Measurements from ENCODE around the gene ZNF821.

ZNF821 gene

GRCh38 chr16:71863995-71864394, 20.0 kb downstream of the ZNF821 start:
- Histone ChIP-seq H3K9me3 (ENCODE audit: control insufficient read depth in 2 of 2, low read length in 2 of 2) (no peaks in the 10 kb centered on the region), H3K27ac (ENCODE audit: low read length) (no peak overlapping the region), H3K27me3 (ENCODE audit: control insufficient read depth in 1 of 2, insufficient read depth in 2 of 2, low read length in 2 of 2) (no peaks in the 10 kb centered on the region), H3K36me3 (ENCODE audit: control insufficient read depth in 2 of 2, insufficient read depth in 2 of 2, low read length in 2 of 2) (peaks cover 17 to 34% of the 10 kb centered on the region in 2 donors), H3K4me3 (ENCODE audit: low read length in 2 of 2) (no peak overlapping the region), H3K4me1 (ENCODE audit: control insufficient read depth, insufficient read depth, low read length) (no peaks in the 10 kb centered on the region), H3K9ac (ENCODE audit: low read length in 2 of 2) (no peak overlapping the region)

- no peak overlapping the region for H3K27ac ChIP-seq (ENCODE audit: low read length)
- no peaks in the 10 kb centered on the region for H3K9me3 ChIP-seq (ENCODE audit: control insufficient read depth in 2 of 2, low read length in 2 of 2)
- no peaks in the 10 kb centered on the region for H3K27me3 ChIP-seq (ENCODE audit: control insufficient read depth in 1 of 2, insufficient read depth in 2 of 2, low read length in 2 of 2)
- H3K4me3 ChIP-seq (ENCODE audit: low read length in 2 of 2): no peak overlapping the region
- peaks cover 5% of the 10 kb centered on the region for H3K4me1 ChIP-seq (ENCODE audit: control insufficient read depth, insufficient read depth, low read length)
- H3K36me3 ChIP-seq (ENCODE audit: control insufficient read depth in 2 of 2, insufficient read depth in 2 of 2, low read length in 2 of 2): peaks cover 17 to 34% of the 10 kb centered on the region in 2 donors
- no peak overlapping the region for H3K9ac ChIP-seq (ENCODE audit: low read length in 2 of 2)
Observed at GRCh38 chr16:71859762-71860521, 24.0 kb downstream of the ZNF821 start.

GRCh38 chr16:71855937-71856662, 27.9 kb downstream of the ZNF821 start:
- Histone ChIP-seq H3K27me3 (ENCODE audit: control insufficient read depth in 1 of 2, insufficient read depth in 2 of 2, low read length in 2 of 2) (no peaks in the 10 kb centered on the region), H3K27ac (ENCODE audit: low read length) (no peak overlapping the region), H3K4me1 (ENCODE audit: control insufficient read depth, insufficient read depth, low read length) (peaks cover 13% of the 10 kb centered on the region), H3K36me3 (ENCODE audit: control insufficient read depth in 2 of 2, insufficient read depth in 2 of 2, low read length in 2 of 2) (peaks cover 18 to 33% of the 10 kb centered on the region in 2 donors), H3K9ac (ENCODE audit: low read length in 2 of 2) (no peak overlapping the region), H3K9me3 (ENCODE audit: control insufficient read depth in 2 of 2, low read length in 2 of 2) (no peaks in the 10 kb centered on the region), H3K4me3 (ENCODE audit: low read length in 2 of 2) (no peak overlapping the region)

DNA sequence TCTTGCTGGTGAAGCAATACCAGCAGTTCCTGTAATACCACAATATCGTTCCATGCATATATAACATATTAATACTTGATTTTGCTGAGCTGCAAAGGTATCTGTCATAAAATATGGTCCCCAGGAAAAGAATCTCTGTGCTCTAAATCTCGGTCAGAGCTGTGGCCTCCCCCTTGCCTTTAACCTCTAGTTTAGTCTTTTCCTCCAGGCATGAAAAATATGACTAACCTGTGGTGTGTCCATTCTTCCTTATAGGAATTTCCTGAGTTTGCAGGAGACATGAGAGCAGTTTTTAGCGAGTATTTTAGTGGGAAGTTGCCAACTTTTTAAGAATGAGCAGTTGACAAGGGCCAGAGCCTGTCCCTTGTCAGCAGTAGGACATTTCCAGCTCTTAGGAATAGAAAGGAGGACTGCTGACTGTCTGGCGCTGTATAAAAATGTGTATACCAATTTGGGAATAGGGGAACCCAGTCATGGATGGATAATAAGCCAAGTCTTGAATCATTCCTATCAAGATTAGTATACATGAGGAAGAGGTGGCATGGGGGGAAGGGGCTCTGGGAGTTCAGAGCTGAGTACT, 29.5 kb downstream of the ZNF821 start:
- Histone ChIP-seq H3K4me3 (ENCODE audit: low read length in 2 of 2) (no peak overlapping the region), H3K4me1 (ENCODE audit: control insufficient read depth, insufficient read depth, low read length) (peaks cover 13% of the 10 kb centered on the region), H3K9ac (ENCODE audit: low read length in 2 of 2) (no peak overlapping the region), H3K9me3 (ENCODE audit: control insufficient read depth in 2 of 2, low read length in 2 of 2) (no peaks in the 10 kb centered on the region), H3K36me3 (ENCODE audit: control insufficient read depth in 2 of 2, insufficient read depth in 2 of 2, low read length in 2 of 2) (peaks cover 28 to 37% of the 10 kb centered on the region in 2 donors), H3K27me3 (ENCODE audit: control insufficient read depth in 1 of 2, insufficient read depth in 2 of 2, low read length in 2 of 2) (no peaks in the 10 kb centered on the region), H3K27ac (ENCODE audit: low read length) (no peak overlapping the region)

DNA sequence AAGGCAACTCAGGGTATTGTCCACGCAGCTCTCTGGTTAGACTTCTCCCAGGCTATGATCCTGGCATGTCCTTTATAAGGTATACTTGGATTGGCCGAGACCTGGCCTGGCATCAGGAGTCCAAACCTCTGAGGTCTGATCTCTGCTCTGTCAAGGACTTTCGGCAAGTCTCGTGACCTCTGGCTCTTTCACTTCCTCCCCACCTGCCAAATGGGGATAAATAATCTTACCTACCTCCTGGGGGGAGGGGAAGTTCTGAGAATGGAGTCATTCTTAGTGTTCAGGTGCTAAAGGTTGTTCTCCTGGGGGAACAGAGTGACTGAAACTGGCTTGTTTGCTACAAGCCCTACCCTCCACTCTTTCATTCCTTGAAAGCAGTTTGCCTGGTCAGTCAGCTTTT, 30.6 kb downstream of the ZNF821 start:
- Histone ChIP-seq H3K4me3 (ENCODE audit: low read length in 2 of 2) (no peak overlapping the region), H3K27me3 (ENCODE audit: control insufficient read depth in 1 of 2, insufficient read depth in 2 of 2, low read length in 2 of 2) (no peaks in the 10 kb centered on the region), H3K27ac (ENCODE audit: low read length) (no peak overlapping the region), H3K4me1 (ENCODE audit: control insufficient read depth, insufficient read depth, low read length) (peaks cover 12% of the 10 kb centered on the region), H3K9me3 (ENCODE audit: control insufficient read depth in 2 of 2, low read length in 2 of 2) (no peaks in the 10 kb centered on the region), H3K36me3 (ENCODE audit: control insufficient read depth in 2 of 2, insufficient read depth in 2 of 2, low read length in 2 of 2) (peaks cover 27 to 44% of the 10 kb centered on the region in 2 donors), H3K9ac (ENCODE audit: low read length in 2 of 2) (no peak overlapping the region)

- Histone ChIP-seq H3K4me3 (ENCODE audit: low read length in 2 of 2) (no peak overlapping the region), H3K9ac (ENCODE audit: low read length in 2 of 2) (no peak overlapping the region), H3K9me3 (ENCODE audit: control insufficient read depth in 2 of 2, low read length in 2 of 2) (no peaks in the 10 kb centered on the region), H3K36me3 (ENCODE audit: control insufficient read depth in 2 of 2, insufficient read depth in 2 of 2, low read length in 2 of 2) (peaks cover 27 to 44% of the 10 kb centered on the region in 2 donors), H3K27ac (ENCODE audit: low read length) (no peak overlapping the region), H3K4me1 (ENCODE audit: control insufficient read depth, insufficient read depth, low read length) (peaks cover 10% of the 10 kb centered on the region), H3K27me3 (ENCODE audit: control insufficient read depth in 1 of 2, insufficient read depth in 2 of 2, low read length in 2 of 2) (no peaks in the 10 kb centered on the region)
Observed at GRCh38 chr16:71852561-71852960, 31.4 kb downstream of the ZNF821 start.

DNA sequence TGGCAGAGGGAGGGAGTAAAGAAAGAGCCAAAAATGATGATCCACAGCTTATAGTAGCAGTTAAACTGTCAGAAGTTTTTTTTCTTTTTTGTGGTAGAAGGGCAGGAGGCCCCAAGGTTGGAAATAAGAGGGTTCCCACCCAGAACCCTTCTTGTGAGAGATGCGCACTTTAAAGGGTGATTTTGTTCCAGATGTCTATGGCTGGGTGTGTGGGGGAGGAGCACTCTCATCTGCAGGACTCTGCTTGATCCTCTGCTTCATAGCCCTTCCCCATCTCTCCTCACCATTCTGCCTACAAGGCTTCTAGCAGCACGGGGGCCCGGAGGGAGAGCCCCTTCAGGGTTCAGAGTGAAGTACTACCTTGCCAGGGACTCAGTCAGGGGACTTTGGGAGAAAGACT, 31.8 kb downstream of the ZNF821 start:
- H3K4me3 ChIP-seq (ENCODE audit: low read length in 2 of 2): no peak overlapping the region
- no peak overlapping the region for H3K9ac ChIP-seq (ENCODE audit: low read length in 2 of 2)
- H3K36me3 ChIP-seq (ENCODE audit: control insufficient read depth in 2 of 2, insufficient read depth in 2 of 2, low read length in 2 of 2): peaks cover 27 to 44% of the 10 kb centered on the region in 2 donors
- H3K9me3 ChIP-seq (ENCODE audit: control insufficient read depth in 2 of 2, low read length in 2 of 2): no peaks in the 10 kb centered on the region
- peaks cover 10% of the 10 kb centered on the region for H3K4me1 ChIP-seq (ENCODE audit: control insufficient read depth, insufficient read depth, low read length)
- H3K27me3 ChIP-seq (ENCODE audit: control insufficient read depth in 1 of 2, insufficient read depth in 2 of 2, low read length in 2 of 2): no peaks in the 10 kb centered on the region
- no peak overlapping the region for H3K27ac ChIP-seq (ENCODE audit: low read length)

DNA sequence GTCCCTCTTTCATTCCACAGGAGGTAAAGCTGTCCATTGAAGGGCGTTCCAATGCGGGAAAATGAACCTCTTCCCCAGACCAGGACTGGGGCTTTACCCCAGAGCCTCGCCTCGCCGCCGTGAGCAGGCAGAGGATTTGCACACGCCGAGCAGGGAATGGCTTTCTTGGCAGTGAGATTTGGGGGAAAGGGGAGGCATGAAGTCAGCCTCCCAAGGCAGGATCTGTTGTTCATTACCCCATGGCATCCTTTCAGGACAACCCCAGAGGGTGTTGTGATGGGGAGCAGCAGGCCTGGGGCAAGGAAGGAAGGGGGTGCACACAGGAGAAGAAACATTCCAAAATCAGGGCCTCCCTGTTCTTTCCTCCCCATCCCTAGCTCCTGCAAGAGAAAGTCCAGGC, 32.2 kb downstream of the ZNF821 start:
- no peak overlapping the region for H3K27ac ChIP-seq (ENCODE audit: low read length)
- H3K27me3 ChIP-seq (ENCODE audit: control insufficient read depth in 1 of 2, insufficient read depth in 2 of 2, low read length in 2 of 2): no peaks in the 10 kb centered on the region
- no peak overlapping the region for H3K4me3 ChIP-seq (ENCODE audit: low read length in 2 of 2)
- H3K4me1 ChIP-seq (ENCODE audit: control insufficient read depth, insufficient read depth, low read length): peaks cover 10% of the 10 kb centered on the region
- H3K36me3 ChIP-seq (ENCODE audit: control insufficient read depth in 2 of 2, insufficient read depth in 2 of 2, low read length in 2 of 2): peaks cover 27 to 44% of the 10 kb centered on the region in 2 donors
- H3K9me3 ChIP-seq (ENCODE audit: control insufficient read depth in 2 of 2, low read length in 2 of 2): no peaks in the 10 kb centered on the region
- H3K9ac ChIP-seq (ENCODE audit: low read length in 2 of 2): no peak overlapping the region

- Histone ChIP-seq H3K4me1 (ENCODE audit: control insufficient read depth, insufficient read depth, low read length) (peaks cover 11% of the 10 kb centered on the region), H3K27me3 (ENCODE audit: control insufficient read depth in 1 of 2, insufficient read depth in 2 of 2, low read length in 2 of 2) (no peaks in the 10 kb centered on the region), H3K9me3 (ENCODE audit: control insufficient read depth in 2 of 2, low read length in 2 of 2) (no peaks in the 10 kb centered on the region), H3K27ac (ENCODE audit: low read length) (no peak overlapping the region), H3K4me3 (ENCODE audit: low read length in 2 of 2) (no peak overlapping the region), H3K9ac (ENCODE audit: low read length in 2 of 2) (no peak overlapping the region), H3K36me3 (ENCODE audit: control insufficient read depth in 2 of 2, insufficient read depth in 2 of 2, low read length in 2 of 2) (peaks cover 27 to 33% of the 10 kb centered on the region in 2 donors)
Observed at GRCh38 chr16:71848622-71849021, 35.4 kb downstream of the ZNF821 start.

- Histone ChIP-seq H3K27me3 (ENCODE audit: control insufficient read depth in 1 of 2, insufficient read depth in 2 of 2, low read length in 2 of 2) (no peaks in the 10 kb centered on the region), H3K4me3 (ENCODE audit: low read length in 2 of 2) (peak overlapping the region; percentile 73 to 94), H3K9me3 (ENCODE audit: control insufficient read depth in 2 of 2, low read length in 2 of 2) (no peaks in the 10 kb centered on the region), H3K27ac (ENCODE audit: low read length) (no peak overlapping the region), H3K36me3 (ENCODE audit: control insufficient read depth in 2 of 2, insufficient read depth in 2 of 2, low read length in 2 of 2) (peaks cover 20 to 29% of the 10 kb centered on the region in 2 donors), H3K4me1 (ENCODE audit: control insufficient read depth, insufficient read depth, low read length) (peaks cover 10% of the 10 kb centered on the region), H3K9ac (ENCODE audit: low read length in 2 of 2) (no peak overlapping the region)
Observed at GRCh38 chr16:71847096-71847495, 36.9 kb downstream of the ZNF821 start.

Data from stomach smooth muscle (tissue), 2 donors.